ENCODE results near the gene PIGU. TPM values are rescaled to one million over a fixed set of nuclear protein-coding genes. Genes with fewer than 3 reads are reported as not detected.
"Not testable (repeated sequence)": the region's sequence is repeated elsewhere in the genome, so short reads cannot be mapped to it uniquely, and the experiment has no call there.

The PIGU gene
- total and polyA plus RNA-seq, 9 of the 15 experiments (the other 6 are each of a cell fraction or from before 2014, with no cell fraction given) = 6.5 to 100 (median 28.1) TPM

DNA sequence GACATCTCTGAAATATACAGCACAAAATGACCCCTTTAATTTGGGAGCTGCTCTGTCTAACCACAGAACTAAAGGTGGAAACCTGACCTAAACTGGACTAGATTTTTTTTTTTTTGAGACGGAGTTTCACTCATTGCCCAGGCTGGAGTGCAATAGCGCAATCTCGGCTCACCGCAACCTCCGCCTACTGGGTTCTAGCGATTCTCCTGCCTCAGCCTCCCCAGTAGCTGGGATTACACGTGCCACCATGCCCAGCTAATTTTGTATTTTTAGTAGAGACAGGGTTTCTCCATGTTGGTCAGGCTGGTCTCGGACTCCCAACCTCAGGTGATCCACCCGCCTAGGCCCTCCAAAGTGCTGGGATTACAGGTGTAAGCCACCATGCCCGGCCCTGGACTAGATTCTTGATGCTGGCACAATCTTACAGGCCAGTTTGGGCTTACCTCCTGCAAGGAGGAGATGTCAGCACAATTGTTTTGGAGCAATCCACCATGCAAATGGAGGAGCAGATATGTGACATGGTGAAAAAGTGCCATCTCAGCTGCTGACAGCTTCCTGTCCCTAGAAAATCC lies 37.1 kb upstream of the PIGU start:
- WGBS (ENCODE audit: insufficient coverage, low coverage, missing lambda C conversion rate) = 65% methylated on average over 10 of the region's 10 CpGs
- Histone ChIP-seq H3K36me3 (ENCODE audit: control insufficient read depth, insufficient read depth, low read length) (peaks cover 13% of the 10 kb centered on the region; the same call in 2 of the 3 replicates), H3K27ac (ENCODE audit: extremely low read depth, low read depth, low read length) (peak overlapping the region; percentile 48; the same call in 2 of the 3 replicates), H3K4me2 (ENCODE audit: insufficient read depth, low read length) (peak overlapping the region; percentile 44; the same call in 1 of the 2 replicates), H3K4me1 (replicated peaks in 1 of 2; ENCODE audit: control insufficient read depth in 2 of 2, insufficient read depth in 2 of 2, low read length in 2 of 2) (peaks cover 32% of the 10 kb centered on the region in 2 experiments), H3K9ac (ENCODE audit: insufficient read depth in 1 of 2, low read depth in 2 of 2, low read length in 2 of 2) (peak overlapping the region in 1 of 2 experiments; percentile 24; a peak in 1 of 4 replicates)
- BruUV-seq (replicated peaks); DNase-seq (ENCODE audit: extremely low read depth in 1 of 4, low spot score in 3 of 4); H3K9me3 ChIP-seq (replicated peaks; ENCODE audit: control insufficient read depth, insufficient read depth, low read depth, low read length); ATAC-seq; H4K20me1 ChIP-seq (replicated peaks; ENCODE audit: control insufficient read depth, insufficient read depth, low read length); H3K27me3 ChIP-seq (ENCODE audit: control insufficient read depth in 2 of 2, insufficient read depth in 2 of 2, low read length in 2 of 2); H3K4me3 ChIP-seq; in situ Hi-C loops (cut with MboI); FAIRE-seq; H2AFZ ChIP-seq (ENCODE audit: low read depth, low read length); H3K9me1 ChIP-seq (ENCODE audit: control insufficient read depth, insufficient read depth, low read length); H3K79me2 ChIP-seq (ENCODE audit: control insufficient read depth, insufficient read depth, low read length): not testable (repeated sequence)
- ChIA-PET POLR2A (interaction anchor here (0.6 to 1.6 kb wide), 15 partner anchors 8 to 1032 kb away, joined by 3 to 7 read pairs (median 3); partner anchors contain the start of genes DYNLRB1 and TP53INP2), CTCF (ENCODE audit: low intra/inter-chr PET ratio) (interaction anchor here (0.6 kb wide), 1 partner anchor 670 kb away, joined by 5 read pairs; no protein-coding TSS in a partner anchor)
- intact Hi-C loops (cut with micrococcal nuclease) = loop anchor here (5.0 kb wide), 1 partner anchor 53 kb away; no protein-coding TSS in a partner anchor
- TF ChIP-seq, protein P1, sequence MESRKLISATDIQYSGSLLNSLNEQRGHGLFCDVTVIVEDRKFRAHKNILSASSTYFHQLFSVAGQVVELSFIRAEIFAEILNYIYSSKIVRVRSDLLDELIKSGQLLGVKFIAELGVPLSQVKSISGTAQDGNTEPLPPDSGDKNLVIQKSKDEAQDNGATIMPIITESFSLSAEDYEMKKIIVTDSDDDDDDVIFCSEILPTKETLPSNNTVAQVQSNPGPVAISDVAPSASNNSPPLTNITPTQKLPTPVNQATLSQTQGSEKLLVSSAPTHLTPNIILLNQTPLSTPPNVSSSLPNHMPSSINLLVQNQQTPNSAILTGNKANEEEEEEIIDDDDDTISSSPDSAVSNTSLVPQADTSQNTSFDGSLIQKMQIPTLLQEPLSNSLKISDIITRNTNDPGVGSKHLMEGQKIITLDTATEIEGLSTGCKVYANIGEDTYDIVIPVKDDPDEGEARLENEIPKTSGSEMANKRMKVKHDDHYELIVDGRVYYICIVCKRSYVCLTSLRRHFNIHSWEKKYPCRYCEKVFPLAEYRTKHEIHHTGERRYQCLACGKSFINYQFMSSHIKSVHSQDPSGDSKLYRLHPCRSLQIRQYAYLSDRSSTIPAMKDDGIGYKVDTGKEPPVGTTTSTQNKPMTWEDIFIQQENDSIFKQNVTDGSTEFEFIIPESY (CRISPR knock-in tag; IDR thresholded peaks at IDR 0.05) = peak; percentile 90
- TF ChIP-seq, protein P2, sequence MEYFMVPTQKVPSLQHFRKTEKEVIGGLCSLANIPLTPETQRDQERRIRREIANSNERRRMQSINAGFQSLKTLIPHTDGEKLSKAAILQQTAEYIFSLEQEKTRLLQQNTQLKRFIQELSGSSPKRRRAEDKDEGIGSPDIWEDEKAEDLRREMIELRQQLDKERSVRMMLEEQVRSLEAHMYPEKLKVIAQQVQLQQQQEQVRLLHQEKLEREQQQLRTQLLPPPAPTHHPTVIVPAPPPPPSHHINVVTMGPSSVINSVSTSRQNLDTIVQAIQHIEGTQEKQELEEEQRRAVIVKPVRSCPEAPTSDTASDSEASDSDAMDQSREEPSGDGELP (CRISPR knock-in tag; IDR thresholded peaks at IDR 0.05; ENCODE audit: borderline replicate concordance) = 0 out of 2 replicates have a peak, but pooled peaks have one; percentile 30
- 0 out of 2 replicates have a peak, but pooled peaks have one; percentile 11 for TF ChIP-seq SUPT5H (IDR thresholded peaks at IDR 0.05)

All from K562 (cell line).